Fibroblast of upper back skin (primary cell): ENCODE results near the gene RNPEPL1.
A peak's percentile ranks its signal among the peaks of the same experiment; 100 is the strongest.
"Not testable (repeated sequence)": the region's sequence is repeated elsewhere in the genome, so short reads cannot be mapped to it uniquely, and the experiment has no call there.

Experiments used
- DNase-seq: peaks from one replicate; pipeline ENCODE4 v3.0.0-alpha.2; 2013

RNPEPL1 gene

GRCh38 chr2:240539906-240540305 is 28.4 kb upstream of the RNPEPL1 start:
- DNase-seq = no peak

- no peak for DNase-seq
Measured at GRCh38 chr2:240551288-240551687, 17.0 kb upstream of the RNPEPL1 start.

GRCh38 chr2:240551811-240552210 is 16.5 kb upstream of the RNPEPL1 start:
- no peak for DNase-seq

GRCh38 chr2:240553956-240554480 is 14.3 kb upstream of the RNPEPL1 start:
- no peak for DNase-seq

GRCh38 chr2:240554767-240555493 is 13.4 kb upstream of the RNPEPL1 start:
- DNase-seq = no peak

- no peak for DNase-seq
Measured at GRCh38 chr2:240555541-240556250, 12.6 kb upstream of the RNPEPL1 start.

- peak; percentile 39 for DNase-seq
Measured at GRCh38 chr2:240556553-240557100, 11.7 kb upstream of the RNPEPL1 start.

GRCh38 chr2:240557101-240557751 is 11.1 kb upstream of the RNPEPL1 start:
- DNase-seq = no peak

- peak; percentile 67 for DNase-seq
Measured at GRCh38 chr2:240557808-240558207, 10.5 kb upstream of the RNPEPL1 start, which contains the start of gene ANKMY1. Gene ANKMY1, minus strand, starts transcription at chr2:240557988. Its CDS starts 653 bp downstream, at chr2:240557335.

GRCh38 chr2:240558236-240558761 is 10.0 kb upstream of the RNPEPL1 start:
- no peak for DNase-seq

GRCh38 chr2:240559286-240559685 is 9.0 kb upstream of the RNPEPL1 start:
- DNase-seq = no peak

- DNase-seq = peak; percentile 81
Measured at GRCh38 chr2:240560084-240560479, 8.2 kb upstream of the RNPEPL1 start, which contains the start of gene DUSP28. Gene DUSP28, plus strand, starts transcription at chr2:240560357. Its CDS starts 328 bp downstream, at chr2:240560685.

- peak; percentile 98 for DNase-seq
Measured at GRCh38 chr2:240560480-240561324, 7.6 kb upstream of the RNPEPL1 start.

GRCh38 chr2:240561325-240561971 is 6.8 kb upstream of the RNPEPL1 start:
- peak; percentile 53 for DNase-seq

- DNase-seq = not testable (repeated sequence)
Measured at GRCh38 chr2:240563231-240563630, 5.1 kb upstream of the RNPEPL1 start.

- no peak for DNase-seq
Measured at GRCh38 chr2:240563951-240564560, 4.2 kb upstream of the RNPEPL1 start.

- DNase-seq = no peak
Measured at GRCh38 chr2:240564561-240565332, 3.5 kb upstream of the RNPEPL1 start.

GRCh38 chr2:240565333-240566202 is 2.7 kb upstream of the RNPEPL1 start:
- peak; percentile 30 for DNase-seq
